ENCODE measurements around the gene CARD11.

CARD11 gene

DNA sequence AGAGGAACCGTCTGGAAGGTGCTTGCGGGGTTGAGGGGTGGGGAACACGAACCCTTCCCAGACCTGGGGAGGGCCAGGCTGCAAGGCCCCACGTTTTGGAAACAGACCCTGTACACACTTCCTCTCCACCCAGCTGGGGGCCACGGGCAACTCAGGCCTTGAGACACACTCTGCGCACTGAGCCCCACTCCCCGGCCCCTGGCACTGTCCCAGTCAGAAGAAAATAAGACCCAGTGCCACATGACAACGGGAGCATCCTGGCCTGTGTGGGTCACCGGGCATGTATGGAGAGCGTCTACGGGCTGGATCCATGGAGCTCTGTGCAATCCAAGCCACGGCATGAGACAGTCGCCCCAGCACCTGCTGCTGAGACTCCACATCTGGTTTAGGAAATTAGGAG lies 63.7 kb downstream of the CARD11 start:
- no peak for DNase-seq

GRCh38 chr7:2979201-2979631 lies 64.5 kb downstream of the CARD11 start:
- DNase-seq, result no peak

DNA sequence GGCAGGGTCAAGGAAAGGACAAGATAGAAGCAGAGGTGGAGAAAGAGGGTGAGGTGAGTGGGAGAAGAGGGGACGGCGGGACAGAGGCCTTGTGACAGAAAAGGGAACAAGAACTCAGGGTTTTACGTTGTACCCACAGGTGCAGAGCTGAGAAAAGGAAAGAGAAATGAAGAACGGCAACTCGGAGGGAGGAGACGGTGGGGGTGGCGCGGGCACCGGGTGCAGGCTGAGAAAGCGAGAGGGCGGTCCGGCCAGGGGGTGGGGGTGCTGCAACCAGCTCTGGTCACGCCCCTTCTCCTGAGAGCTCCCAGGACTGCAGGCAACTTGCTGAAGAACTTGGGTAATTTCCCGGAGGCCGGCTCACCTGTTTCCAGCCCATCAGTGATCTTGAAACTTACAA lies 65.3 kb downstream of the CARD11 start:
- DNase-seq, result no peak

DNA sequence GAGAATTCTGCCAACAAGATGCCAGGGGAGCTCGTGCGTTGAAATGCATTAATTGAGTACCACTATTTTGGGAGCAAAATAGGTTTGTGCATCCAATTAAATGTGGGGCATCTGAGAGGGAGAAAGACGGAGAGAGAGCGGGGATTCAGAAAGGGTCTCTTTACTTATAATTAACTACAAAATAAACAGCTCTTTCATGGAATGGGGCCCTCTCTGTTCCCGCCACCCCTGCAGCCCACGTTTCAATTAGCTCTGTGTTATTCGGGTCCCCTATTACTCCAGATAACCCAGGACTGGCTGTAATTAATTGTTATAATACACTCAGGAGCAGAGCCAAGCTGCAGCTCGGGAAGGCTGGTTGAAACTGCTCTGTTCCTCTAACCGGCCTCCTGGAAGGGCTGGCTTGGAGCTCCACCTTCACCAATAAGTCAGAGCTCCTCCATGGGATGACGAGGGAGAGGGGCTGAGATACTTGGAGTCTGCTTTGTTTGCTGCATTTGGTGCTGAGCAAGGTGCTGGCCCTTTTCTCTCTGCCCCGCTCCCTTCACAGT lies 67.8 kb downstream of the CARD11 start:
- DNase-seq, result no peak

DNA sequence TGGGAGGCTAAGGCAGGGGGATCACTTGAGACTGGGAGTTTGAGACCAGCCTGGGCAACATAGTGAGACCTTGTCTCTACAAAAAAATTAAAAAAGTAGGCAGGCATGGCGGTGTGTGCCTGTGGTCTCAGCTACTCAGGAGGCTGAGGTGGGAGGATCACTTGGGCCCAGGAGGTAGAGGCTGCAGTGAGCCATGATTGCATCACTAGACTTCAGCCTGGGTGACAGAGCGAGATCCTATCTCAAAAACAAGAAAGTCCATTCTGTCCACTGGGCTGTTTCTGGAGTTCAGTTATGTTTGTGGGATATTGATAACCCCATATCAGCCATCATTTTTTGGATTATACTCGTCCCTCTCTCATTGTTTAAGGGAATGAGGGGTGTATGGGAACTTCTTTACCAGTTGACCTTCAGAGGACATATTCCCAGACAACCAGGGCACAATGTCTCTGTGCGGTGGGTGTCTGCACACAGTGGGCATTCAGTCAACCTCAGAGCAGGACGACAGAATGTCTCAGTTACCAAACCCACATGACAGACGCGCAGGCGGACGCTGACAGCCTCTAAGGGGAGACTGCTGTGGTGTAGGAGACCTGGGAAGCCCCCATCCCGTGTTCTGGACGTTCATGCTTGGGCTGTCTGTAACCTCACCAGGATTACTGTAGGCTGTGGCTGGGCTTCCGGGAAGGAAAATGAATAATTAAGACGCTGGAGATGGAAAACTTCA lies 69.4 kb downstream of the CARD11 start:
- DNase-seq, result no peak

DNA sequence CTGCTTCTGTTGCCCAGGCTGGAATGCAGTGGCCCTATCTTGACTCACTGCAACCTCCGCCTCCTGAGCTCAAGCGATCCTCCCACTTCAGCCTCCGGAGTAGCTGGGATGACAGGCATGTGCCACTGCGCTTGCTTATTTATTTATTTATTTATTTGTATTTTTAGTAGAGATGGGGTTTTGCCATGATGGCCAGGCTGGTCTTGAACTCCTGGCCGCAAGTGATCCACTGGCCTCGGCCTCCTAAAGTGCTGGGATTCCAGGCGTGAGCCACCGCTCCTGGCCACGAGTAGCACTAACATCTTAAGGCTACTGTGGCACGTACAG lies 70.9 kb downstream of the CARD11 start:
- no peak for DNase-seq

GRCh38 chr7:2971914-2972834 lies 71.5 kb downstream of the CARD11 start:
- DNase-seq, result no peak

- DNase-seq, result no peak
Observed at GRCh38 chr7:2970861-2971260, 72.8 kb downstream of the CARD11 start.

DNA sequence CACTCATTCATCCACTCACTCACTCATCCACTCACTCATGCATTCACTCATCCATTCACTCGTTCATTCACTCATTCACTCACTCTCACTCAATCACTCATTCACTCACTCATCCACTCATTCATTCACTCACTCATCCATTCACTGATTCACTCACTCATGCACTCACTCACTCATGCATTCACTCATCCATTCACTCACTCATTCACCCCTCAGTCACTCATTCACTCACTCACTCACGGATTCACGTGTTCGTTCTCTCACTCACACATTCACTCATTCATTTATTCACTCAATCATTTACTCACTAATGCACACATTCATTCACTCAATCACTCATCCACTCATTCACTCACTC lies 73.4 kb downstream of the CARD11 start:
- DNase-seq, result no peak

DNA sequence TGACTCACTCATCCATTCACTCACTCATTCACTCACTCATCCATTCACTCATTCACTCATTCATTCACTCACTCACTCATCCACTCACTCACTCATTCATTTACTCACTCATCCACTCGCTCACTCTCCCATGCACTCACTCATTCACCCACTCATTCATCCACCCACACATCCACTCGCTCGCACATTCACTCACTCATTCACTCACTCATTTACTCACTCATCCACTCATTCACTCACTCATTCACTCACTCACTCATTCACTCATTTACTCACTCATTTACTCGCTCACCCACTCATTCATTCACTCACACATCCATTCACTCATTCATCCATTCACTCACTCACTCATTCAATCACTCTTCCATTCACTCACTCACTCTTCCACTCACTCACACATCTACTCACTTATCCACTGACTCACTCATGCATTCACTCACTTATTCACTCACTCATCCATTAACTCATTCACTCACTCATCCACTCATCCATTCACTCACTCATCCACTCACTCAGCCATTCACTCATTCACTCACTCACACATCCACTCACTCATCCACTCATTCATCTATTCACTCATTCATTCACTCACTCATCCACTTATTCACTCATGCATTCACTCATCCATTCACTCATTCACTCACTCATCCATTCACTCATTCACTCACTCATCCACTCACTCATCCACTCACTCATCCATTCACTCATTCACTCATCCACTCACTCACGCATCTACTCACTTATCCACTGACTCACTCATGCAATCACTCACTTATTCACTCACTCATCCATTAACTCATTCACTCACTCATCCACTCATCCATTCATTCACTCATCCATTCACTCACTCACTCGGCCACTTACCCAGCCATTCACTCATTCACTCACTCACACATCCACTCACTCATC lies 74.0 kb downstream of the CARD11 start:
- DNase-seq, result no peak

DNA sequence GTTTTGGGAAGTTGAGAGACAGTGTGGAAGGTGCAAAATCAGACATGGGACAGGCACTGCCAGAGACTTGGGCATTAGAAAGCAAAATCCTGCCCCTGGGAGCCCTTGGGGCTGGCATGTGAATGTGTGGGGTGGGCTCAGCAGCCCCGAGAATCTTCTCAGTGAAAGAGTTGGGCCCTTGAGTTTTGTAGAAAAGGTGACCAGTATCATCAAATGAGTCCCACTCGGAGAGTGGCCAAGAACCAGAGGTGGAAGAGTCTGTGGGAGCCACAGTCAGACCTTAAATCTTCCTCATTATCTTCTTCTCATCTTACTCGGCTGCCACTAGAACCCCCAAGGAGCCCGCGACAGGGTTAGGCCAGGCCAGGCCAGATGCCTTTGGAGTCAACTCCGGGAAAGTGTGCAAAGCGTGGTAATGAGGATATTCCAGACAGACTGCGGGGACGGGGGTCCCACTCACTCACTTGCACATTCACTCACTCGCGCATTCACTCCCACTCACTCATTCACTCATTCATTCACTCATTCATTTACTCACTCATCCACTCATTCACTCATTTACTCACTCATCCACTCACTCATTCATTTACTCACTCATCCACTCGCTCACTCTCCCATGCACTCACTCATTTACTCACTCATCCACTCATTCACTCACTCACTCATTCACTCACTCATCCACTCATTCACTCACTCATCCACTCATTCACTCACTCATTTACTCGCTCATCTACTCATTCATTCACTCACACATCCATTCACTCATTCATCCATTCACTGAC lies 74.9 kb downstream of the CARD11 start:
- DNase-seq, result peak; percentile 24 to 38 (median 24)

- DNase-seq, result peak in 2 of 3 experiments; percentile 54 to 82
Observed at GRCh38 chr7:2968176-2968575, 75.5 kb downstream of the CARD11 start.

DNA sequence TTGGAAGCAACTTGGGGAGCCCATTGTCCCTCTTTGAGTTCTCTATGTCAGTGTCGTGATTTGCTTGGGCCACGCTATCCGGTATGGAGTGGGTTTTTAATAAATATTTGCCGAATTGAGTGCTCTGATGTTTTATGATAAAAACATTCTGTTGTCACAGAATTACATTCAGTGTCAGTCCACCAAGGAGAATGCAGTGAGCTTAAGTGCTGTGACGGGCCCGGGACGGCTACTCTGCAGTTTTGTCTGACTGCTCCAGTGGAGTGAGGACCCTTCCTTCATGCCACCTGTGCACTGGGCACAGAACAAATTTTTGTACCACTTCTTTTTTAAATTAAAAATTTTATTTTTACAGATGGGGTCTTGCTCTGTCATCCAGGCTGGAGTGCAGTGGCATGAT lies 76.0 kb downstream of the CARD11 start:
- no peak for DNase-seq

GRCh38 chr7:2967253-2967652 lies 76.4 kb downstream of the CARD11 start:
- DNase-seq, result no peak

DNA sequence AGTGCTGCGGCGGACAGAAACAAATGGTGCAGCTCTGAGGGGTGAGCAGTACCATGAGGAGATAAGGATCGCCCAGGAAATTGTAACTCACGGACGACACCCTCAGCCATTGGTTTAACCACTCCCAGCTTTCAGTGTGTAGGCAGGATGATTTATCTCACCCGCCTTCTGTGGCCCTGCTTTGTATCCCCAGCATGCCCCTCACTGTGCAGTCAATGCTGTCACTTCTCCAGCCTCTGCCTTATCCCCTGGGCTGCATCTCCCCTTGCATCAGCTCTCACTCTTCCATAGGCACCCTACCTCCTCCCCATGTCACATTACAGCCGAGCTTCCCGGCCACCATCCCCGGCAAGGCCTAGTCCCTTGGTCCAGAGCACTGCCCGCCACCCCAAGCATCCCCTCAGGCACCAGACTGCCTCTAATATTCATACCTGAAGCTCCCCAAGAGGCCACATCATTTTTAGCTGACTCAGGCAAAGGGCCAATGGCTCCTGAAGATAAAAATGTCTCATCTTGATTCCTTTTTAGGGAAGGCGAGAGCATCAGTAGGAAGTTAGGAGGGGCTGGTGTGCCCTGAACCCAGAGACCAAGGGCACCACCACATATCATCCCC lies 77.1 kb downstream of the CARD11 start:
- DNase-seq, result no peak

DNA sequence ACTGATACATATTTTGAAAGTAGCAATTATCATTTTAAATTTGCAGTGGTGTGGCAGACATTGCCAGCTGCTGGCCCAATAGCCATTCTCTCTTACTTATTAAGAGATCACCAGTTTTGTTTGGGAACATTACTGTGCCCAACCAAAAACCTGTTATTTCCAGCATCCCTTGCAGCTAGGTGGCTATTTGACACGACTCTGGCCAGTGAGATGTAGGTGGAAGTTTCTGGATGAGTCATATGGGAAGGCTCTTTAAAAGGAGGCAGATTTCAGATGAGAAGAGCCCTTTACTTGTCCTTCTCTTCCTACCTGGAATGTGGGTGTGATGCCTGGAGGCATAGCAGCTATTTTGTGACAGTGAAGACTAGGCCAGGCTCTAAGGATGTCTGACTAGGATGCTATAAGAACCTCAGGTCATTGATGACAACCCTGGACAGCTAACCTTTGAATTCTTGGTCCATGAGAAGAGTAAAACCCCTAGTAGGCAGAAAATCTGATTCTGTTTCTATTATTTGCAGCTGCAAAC lies 77.9 kb downstream of the CARD11 start:
- no peak for DNase-seq

- DNase-seq, result no peak
Observed at GRCh38 chr7:2965301-2965700, 78.4 kb downstream of the CARD11 start.

DNA sequence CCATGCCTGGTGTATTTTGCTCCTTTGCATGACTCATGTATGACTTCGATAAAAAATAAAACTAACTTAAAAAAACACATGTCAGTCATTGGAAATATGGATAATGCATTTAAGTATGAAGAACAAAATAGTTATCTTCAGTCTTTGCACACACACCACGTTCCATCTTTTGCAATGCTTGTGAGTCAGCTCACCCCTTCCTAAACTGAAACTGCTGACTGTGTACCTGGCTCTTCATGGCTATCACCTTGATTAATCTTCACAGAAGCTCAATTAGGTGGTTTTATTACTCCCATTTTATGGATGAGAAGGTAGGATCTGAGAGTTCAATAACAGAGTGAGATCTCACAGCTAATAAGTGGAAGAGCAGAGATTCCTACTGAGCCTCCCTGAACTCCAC lies 79.5 kb downstream of the CARD11 start:
- DNase-seq, result no peak

DNA sequence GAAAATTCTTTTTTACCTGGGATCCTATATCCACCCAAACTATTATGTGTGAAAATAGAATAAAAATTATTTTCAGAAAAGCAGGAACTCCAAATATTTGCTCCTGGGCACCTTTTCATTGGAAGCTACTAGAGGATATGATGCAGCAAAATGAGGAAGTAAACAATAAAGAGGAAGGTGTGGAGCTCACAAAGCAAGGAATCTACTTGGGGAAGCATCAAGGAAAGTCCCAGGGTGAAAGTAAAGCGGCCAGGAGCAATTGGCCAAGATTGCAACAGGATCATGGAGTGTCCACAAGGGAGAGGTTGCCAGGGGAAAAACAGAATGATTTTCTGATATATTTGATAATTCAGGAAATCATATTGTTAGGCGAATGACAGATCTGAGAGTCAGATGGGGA lies 80.8 kb downstream of the CARD11 start:
- no peak for DNase-seq

DNA sequence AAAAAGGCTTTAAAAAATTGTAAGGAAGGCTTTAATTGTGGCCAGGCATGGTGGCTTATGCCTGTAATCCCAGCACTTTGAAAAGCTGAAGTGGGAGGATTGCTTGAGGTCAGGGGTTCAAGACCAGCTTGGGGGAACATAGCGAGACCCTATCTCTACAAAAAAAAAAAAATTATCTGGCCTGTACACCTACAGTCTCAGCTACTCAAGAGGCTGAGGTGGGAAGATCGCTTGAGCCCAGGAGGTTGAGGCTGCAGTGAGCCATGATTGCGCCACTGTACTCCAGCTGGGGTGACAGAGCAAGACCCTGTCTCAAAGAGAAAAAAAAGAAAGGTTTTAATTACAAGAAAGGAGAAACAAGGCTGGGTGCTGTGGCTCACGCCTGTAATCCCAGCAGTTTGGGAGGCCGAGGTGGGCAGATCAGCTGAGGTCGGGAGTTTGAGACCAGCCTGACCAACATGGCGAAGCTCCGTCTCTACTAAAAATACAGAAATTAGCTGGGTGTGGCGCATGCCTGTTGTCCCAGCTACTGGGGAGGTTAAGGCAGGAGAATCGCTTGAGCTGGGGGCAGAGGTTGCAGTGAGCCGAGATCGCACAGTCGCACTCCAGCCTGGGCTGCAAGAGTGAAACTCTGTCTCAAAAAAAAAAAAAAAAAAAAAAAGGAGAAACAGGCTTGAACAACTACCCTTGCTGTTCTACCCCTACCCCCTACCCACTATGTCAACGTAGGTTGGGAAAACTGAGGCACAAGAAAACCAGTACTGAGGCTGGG lies 83.7 kb downstream of the CARD11 start:
- DNase-seq, result no peak

All from NCI-H1417 (cell line).